Hepatocyte (in vitro differentiated cells): ENCODE data around the gene VWA8. TPM values are rescaled to one million over a fixed set of nuclear protein-coding genes. Genes with fewer than 3 reads are reported as not detected.
"Not testable (repeated sequence)": the region's sequence is repeated elsewhere in the genome, so short reads cannot be mapped to it uniquely, and the experiment has no call there.

Source experiments
- DNase-seq: peaks from one replicate; pipeline ENCODE4 v3.0.0-alpha.2; 2016; ENCODE audit warnings: low spot score
- H2AFZ ChIP-seq: fragments of 200-600 bp; sonication (generic); 2 replicates; pipeline ENCODE4 v1.6.0; 2016; ENCODE audit warnings: antibody characterized with exemption, mild to moderate bottlenecking
- H3K27ac ChIP-seq: fragments of 200-600 bp; sonication (generic); 2 replicates; pipeline ENCODE4 v1.5.1; 2016; ENCODE audit warnings: mild to moderate bottlenecking
- H3K27me3 ChIP-seq: fragments of 200-600 bp; sonication (generic); 2 replicates; pipeline ENCODE4 v1.6.1; 2016
- H3K36me3 ChIP-seq: fragments of 200-600 bp; sonication (generic); replicated peaks from 2 replicates; pipeline ENCODE4 v1.5.1; 2016; ENCODE audit warnings: low read depth; ENCODE audit not compliant: insufficient read depth
- H3K4me1 ChIP-seq: fragments of 200-600 bp; sonication (generic); 2 replicates; pipeline ENCODE4 v1.5.1; 2016; ENCODE audit warnings: mild to moderate bottlenecking, moderate library complexity; ENCODE audit not compliant: insufficient read depth
- H3K4me2 ChIP-seq: fragments of 200-600 bp; sonication (generic); 2 replicates; pipeline ENCODE4 v1.6.0; 2016
- H3K4me3 ChIP-seq: fragments of 200-600 bp; sonication (generic); 2 replicates; pipeline ENCODE4 v1.5.1; 2016; ENCODE audit warnings: mild to moderate bottlenecking
- H3K79me2 ChIP-seq: fragments of 200-600 bp; sonication (generic); 2 replicates; pipeline ENCODE4 v1.6.0; 2017; ENCODE audit warnings: mild to moderate bottlenecking
- H3K9me2 ChIP-seq: fragments of 200-600 bp; sonication (generic); replicated peaks from 2 replicates; pipeline ENCODE4 v1.6.0; 2017; ENCODE audit warnings: mild to moderate bottlenecking; ENCODE audit not compliant: insufficient read depth
- H3K9me3 ChIP-seq: fragments of 200-600 bp; sonication (generic); 2 replicates; pipeline ENCODE4 v1.5.1; 2016; ENCODE audit warnings: low read depth, mild to moderate bottlenecking
- H4K20me1 ChIP-seq: fragments of 200-600 bp; sonication (generic); 2 replicates; pipeline ENCODE4 v1.6.0; 2016; ENCODE audit warnings: mild to moderate bottlenecking; ENCODE audit not compliant: insufficient read depth, poor library complexity, severe bottlenecking
- CTCF ChIP-seq: fragments of 200-600 bp; sonication (generic); IDR thresholded peaks from 2 replicates; pipeline ENCODE4 v1.5.1; 2016; ENCODE audit warnings: antibody characterized with exemption, mild to moderate bottlenecking; ENCODE audit not compliant: poor library complexity
- EZH2 ChIP-seq: fragments of 200-600 bp; sonication (generic); IDR thresholded peaks from 2 replicates; pipeline ENCODE4 v1.6.1; 2016; ENCODE audit warnings: antibody characterized with exemption, mild to moderate bottlenecking, borderline replicate concordance
- EZH2phosphoT487 ChIP-seq: fragments of 200-600 bp; sonication (generic); IDR thresholded peaks from one replicate; pipeline ENCODE4 v1.6.1; 2018; ENCODE audit warnings: antibody characterized with exemption, mild to moderate bottlenecking, low read depth, moderate library complexity; ENCODE audit not compliant: unreplicated experiment, severe bottlenecking
- WGBS: methylation state at CpG from one replicate; pipeline ENCODE4 v1.1.6; 2016; ENCODE audit warnings: low lambda C conversion rate; ENCODE audit errors: missing lambda C conversion rate; 5-methylcytosine and 5-hydroxymethylcytosine counted together
- polyA plus RNA-seq: library from polyadenylated mRNA; unstranded; fragments of >200 nt; fragmentation: Nextera tagmentation; extraction: Ambion mirVana; gene quantifications from 2 replicates; pipeline ENCODE4 v1.2.1, GENCODE V29; 2016
- total RNA-seq: library from RNA; depleted of rRNA; stranded (reverse); fragments of >200 nt; gene quantifications from 2 replicates; pipeline ENCODE4 v1.2.3, GENCODE V29; 2014

VWA8 gene
- total and polyA plus RNA-seq, 2 experiments from 2014 or later = 4.9 to 19.5 TPM

DNA sequence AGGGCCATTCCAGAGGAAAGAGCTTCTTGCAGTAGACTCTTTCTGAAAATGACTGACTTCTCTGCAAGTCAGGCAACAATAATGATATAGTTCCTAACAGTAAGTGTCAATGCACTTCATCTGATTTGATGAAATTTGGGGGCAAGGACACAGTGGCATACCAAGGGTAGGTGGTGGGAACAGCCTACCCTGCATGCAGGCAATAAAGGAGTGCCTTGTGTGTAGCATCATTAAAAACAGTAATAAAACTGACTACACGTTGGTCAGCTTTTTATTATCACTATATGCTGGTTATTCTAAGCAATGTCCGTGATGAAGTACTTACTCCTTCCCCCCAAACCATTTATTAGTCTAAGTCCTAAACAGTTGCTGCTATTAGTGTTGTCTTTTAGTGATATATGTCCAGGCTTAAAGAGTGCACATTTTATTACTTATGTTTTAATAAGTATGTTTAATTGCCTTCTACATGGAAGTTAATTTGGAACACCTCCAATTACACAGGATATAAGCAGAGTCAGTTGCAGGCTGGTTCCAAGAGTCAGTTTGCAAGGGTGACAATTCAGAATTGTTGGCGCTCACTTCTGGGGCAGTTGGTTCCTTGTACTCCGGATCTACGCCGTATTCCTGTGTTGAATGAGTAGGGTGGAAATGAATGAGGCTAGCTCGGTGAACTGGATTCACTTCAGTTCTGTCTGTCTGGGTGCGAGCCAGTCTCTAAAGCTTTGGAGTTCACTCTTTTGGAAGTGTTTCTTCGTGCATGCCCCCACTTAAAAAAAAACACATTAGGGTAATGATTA lies 419.6 kb downstream of the VWA8 start:
- H4K20me1 ChIP-seq = no peaks in the 10 kb centered on the region
- no peaks in the 10 kb centered on the region for H3K9me2 ChIP-seq
- no peak overlapping the region for H3K27ac ChIP-seq
- H3K4me3 ChIP-seq = no peak overlapping the region
- 74% methylated on average over 9 of the region's 9 CpGs for WGBS
- TF ChIP-seq EZH2 = no peak
- no peak overlapping the region for H3K4me2 ChIP-seq
- no peaks in the 10 kb centered on the region for H3K79me2 ChIP-seq
- DNase-seq = no peak
- H3K36me3 ChIP-seq = no peaks in the 10 kb centered on the region
- no peaks in the 10 kb centered on the region for H3K27me3 ChIP-seq
- no peak overlapping the region for H2AFZ ChIP-seq
- H3K9me3 ChIP-seq = no peaks in the 10 kb centered on the region
- no peaks in the 10 kb centered on the region for H3K4me1 ChIP-seq

- not testable (repeated sequence) for H3K4me1 ChIP-seq, H3K27ac ChIP-seq, H3K27me3 ChIP-seq, H3K9me3 ChIP-seq, H3K36me3 ChIP-seq, DNase-seq, H2AFZ ChIP-seq, H3K4me3 ChIP-seq, H3K9me2 ChIP-seq, H3K4me2 ChIP-seq, H3K79me2 ChIP-seq, H4K20me1 ChIP-seq
- 76% methylated on average over 13 of the region's 13 CpGs for WGBS
Measured at GRCh38 chr13:41540240-41540639, 420.7 kb downstream of the VWA8 start.

DNA sequence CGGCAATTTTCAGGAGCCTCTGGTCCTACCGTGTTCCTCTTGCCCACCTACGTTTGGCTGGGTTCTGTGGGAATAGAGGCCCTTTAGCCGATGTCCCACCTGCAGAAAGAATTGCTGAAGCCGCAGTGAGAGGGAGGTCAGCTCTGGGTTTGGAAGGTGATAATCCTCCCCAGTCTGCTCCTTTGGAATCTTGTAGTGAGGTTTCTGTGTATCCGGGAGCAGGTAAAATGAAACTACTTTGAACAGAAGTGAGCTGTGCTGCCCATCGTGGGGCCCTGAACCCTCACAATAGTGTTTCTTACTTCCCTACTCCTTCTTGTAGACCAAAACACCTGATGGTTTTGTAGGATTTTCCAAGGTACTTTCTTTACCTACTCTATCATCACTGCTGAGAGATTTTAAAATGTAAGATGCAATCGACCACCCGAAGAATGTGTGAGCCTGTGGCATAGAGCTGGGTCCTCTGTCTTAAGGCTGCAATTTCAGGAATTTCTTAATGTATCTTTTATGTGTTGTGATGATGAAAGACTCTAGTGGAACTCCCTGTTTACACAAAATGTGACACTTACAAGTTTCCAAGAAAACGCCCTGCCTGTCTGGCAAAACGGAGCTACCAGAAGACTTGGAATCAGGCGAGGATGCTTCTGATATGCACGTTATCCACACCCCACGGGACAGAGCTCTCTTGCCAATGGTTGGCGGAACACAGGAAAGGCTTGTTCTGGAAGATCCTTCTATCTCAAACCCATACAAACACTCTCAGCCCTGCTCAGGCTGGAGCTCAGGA lies 427.4 kb downstream of the VWA8 start:
- no peak for TF ChIP-seq CTCF
- no peak for TF ChIP-seq EZH2
- no peak for TF ChIP-seq EZH2phosphoT487
- Histone ChIP-seq H3K4me2 (no peak overlapping the region), H3K4me1 (no peaks in the 10 kb centered on the region), H3K27ac (no peak overlapping the region), H2AFZ (no peak overlapping the region), H3K4me3 (no peak overlapping the region), H3K36me3 (no peaks in the 10 kb centered on the region), H3K9me3 (no peaks in the 10 kb centered on the region), H3K27me3 (no peaks in the 10 kb centered on the region), H4K20me1 (no peaks in the 10 kb centered on the region), H3K9me2 (no peaks in the 10 kb centered on the region), H3K79me2 (no peaks in the 10 kb centered on the region)
- WGBS = 69% methylated on average over 15 of the region's 15 CpGs
- DNase-seq = no peak

DNA sequence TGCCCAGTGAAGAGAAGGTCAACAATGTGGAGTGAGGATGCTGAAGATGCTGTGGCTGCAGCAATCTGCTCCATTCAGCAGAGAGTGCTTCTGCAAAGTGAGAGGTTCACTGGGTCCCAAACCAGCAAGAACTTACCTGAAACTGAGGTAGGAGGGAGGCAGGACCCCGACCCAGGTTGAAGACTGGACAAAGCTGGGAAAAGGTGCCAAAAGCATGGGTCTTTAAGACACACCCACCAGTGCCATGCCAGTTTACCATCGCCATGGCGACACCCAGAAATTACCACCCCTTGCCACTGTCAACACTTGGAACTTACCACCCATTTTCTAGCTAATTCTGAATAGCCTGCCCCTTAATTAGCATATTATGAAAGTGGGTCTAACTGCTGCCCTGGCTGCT lies 432.9 kb downstream of the VWA8 start:
- no peaks in the 10 kb centered on the region for H3K9me2 ChIP-seq
- no peaks in the 10 kb centered on the region for H3K4me1 ChIP-seq
- H2AFZ ChIP-seq = no peak overlapping the region
- TF ChIP-seq EZH2 (no peak), EZH2phosphoT487 (no peak), CTCF (no peak)
- H3K9me3 ChIP-seq = no peaks in the 10 kb centered on the region
- H3K36me3 ChIP-seq = no peaks in the 10 kb centered on the region
- DNase-seq = no peak
- no peaks in the 10 kb centered on the region for H4K20me1 ChIP-seq
- no peaks in the 10 kb centered on the region for H3K27me3 ChIP-seq
- H3K79me2 ChIP-seq = no peaks in the 10 kb centered on the region
- H3K27ac ChIP-seq = no peak overlapping the region
- H3K4me2 ChIP-seq = no peak overlapping the region
- WGBS = 88% methylated on average over 3 of the region's 3 CpGs
- H3K4me3 ChIP-seq = no peak overlapping the region
